ENCODE data around the gene SLC12A8. TPM values are rescaled to one million over a fixed set of nuclear protein-coding genes. Genes with fewer than 3 reads are reported as not detected.

Gene SLC12A8
- total and polyA plus RNA-seq, 10 of the 15 experiments (the other 5 are each of a cell fraction or from before 2014, with no cell fraction given): 2.5 to 71.6 (median 50.1) TPM

DNA sequence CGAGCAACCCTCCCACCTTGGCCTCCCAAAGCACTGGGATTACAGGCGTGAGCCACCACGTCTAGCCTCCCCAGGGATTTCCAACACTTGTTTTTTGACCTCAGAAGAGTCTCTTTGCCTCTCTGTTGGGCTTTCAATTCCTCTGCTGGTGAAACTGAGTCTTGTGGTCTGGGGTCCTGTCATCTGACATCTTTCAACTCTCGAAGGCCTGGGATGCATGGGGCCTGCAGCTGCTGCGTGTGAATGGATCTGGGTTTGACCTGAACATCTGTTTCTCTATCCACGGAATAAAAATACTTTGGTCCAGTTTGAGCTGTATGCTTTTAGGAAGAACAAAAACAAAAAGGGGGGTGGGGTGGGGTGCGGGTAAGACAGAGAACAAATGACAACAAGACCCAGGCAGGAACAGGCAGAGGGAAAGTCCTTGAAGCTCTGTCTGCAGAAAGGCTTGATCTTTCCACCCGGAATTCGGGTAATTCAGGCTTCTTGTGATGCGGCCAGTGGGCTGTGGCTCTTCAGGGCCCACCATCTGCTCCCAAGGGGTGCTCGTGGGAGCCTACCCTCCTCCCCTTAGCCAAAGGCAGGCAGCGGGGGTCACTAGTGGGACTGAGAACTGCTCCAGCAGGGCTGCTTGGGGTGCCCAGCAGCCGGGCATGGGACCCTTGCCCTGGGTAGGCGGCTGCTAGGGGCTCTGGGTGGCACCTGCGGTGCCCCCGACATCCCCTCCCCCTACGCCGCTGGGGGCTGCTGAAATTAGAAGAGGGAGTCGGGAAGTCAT lies 71.5 kb downstream of the SLC12A8 start (continued):
- TF ChIP-seq BRCA1 (IDR thresholded peaks at IDR 0.05; ENCODE audit: low read depth, low read length) (no peak), BACH1 (IDR thresholded peaks at IDR 0.05; ENCODE audit: borderline replicate concordance) (no peak), RFX5 (IDR thresholded peaks at IDR 0.05; ENCODE audit: low read depth, low read length) (no peak), SIN3A (IDR thresholded peaks at IDR 0.05; ENCODE audit: low read depth, low read length) (no peak), POLR2AphosphoS5 (IDR thresholded peaks at IDR 0.05; ENCODE audit: low read length) (no peak), WRNIP1 (IDR thresholded peaks at IDR 0.05; ENCODE audit: borderline replicate concordance, low read depth, low read length) (no peak), KLF5 (IDR thresholded peaks at IDR 0.05; ENCODE audit: partially characterized antibody) (peak; percentile 30), RELA (IDR thresholded peaks at IDR 0.05; ENCODE audit: borderline replicate concordance, partially characterized antibody) (no peak), GATAD2B (conservative IDR thresholded peaks at IDR 0.05; ENCODE audit: low read depth) (no peak; the same call in 1 of the 2 replicates), HDAC6 (IDR thresholded peaks at IDR 0.05; ENCODE audit: unreplicated experiment) (no peak), TCF12 (IDR thresholded peaks at IDR 0.05; ENCODE audit: low read depth, low read length) (peak; percentile 81), CEBPB (IDR thresholded peaks at IDR 0.05; ENCODE audit: borderline replicate concordance in 1 of 2, low read depth in 2 of 2, low read length in 2 of 2) (no peak), CHD4 (IDR thresholded peaks at IDR 0.05) (peak; percentile 78; the same call in 1 of the 2 replicates), SREBF1 (IDR thresholded peaks at IDR 0.05; ENCODE audit: low read length) (no peak), MTA2 (IDR thresholded peaks at IDR 0.05; ENCODE audit: low read depth) (no peak; the same call in 1 of the 2 replicates), RAD51 (IDR thresholded peaks at IDR 0.05) (no peak), RELB (IDR thresholded peaks at IDR 0.05; ENCODE audit: low read depth) (no peak), BCL3 (IDR thresholded peaks at IDR 0.05; ENCODE audit: borderline replicate concordance, insufficient read depth, low read depth, low read length, poor library complexity, severe bottlenecking) (no peak), ZNF274 (IDR thresholded peaks at IDR 0.05; ENCODE audit: insufficient read depth, insufficient read length) (no peak), ZBED1 (IDR thresholded peaks at IDR 0.05; ENCODE audit: borderline replicate concordance) (no peak; the same call in 1 of the 2 replicates), PAX8 (IDR thresholded peaks at IDR 0.05) (no peak), TARDBP (IDR thresholded peaks at IDR 0.05; ENCODE audit: borderline replicate concordance) (no peak), E2F4 (IDR thresholded peaks at IDR 0.05; ENCODE audit: low read depth, low read length) (no peak), KAT2A (conservative IDR thresholded peaks at IDR 0.05; ENCODE audit: control insufficient read depth, low read depth, low read length) (no peak), JUND (IDR thresholded peaks at IDR 0.05; ENCODE audit: low read depth, low read length) (no peak), ZNF24 (IDR thresholded peaks at IDR 0.05) (no peak)
- TF ChIP-seq, protein P1, sequence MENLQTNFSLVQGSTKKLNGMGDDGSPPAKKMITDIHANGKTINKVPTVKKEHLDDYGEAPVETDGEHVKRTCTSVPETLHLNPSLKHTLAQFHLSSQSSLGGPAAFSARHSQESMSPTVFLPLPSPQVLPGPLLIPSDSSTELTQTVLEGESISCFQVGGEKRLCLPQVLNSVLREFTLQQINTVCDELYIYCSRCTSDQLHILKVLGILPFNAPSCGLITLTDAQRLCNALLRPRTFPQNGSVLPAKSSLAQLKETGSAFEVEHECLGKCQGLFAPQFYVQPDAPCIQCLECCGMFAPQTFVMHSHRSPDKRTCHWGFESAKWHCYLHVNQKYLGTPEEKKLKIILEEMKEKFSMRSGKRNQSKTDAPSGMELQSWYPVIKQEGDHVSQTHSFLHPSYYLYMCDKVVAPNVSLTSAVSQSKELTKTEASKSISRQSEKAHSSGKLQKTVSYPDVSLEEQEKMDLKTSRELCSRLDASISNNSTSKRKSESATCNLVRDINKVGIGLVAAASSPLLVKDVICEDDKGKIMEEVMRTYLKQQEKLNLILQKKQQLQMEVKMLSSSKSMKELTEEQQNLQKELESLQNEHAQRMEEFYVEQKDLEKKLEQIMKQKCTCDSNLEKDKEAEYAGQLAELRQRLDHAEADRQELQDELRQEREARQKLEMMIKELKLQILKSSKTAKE (IDR thresholded peaks at IDR 0.05; ENCODE audit: low read depth, poor library complexity, severe bottlenecking): peak; percentile 58
